Neural crest cell (in vitro differentiated cells): ENCODE measurements around the gene ZCCHC7. TPM values are rescaled to one million over a fixed set of nuclear protein-coding genes. Genes with fewer than 3 reads are reported as not detected.
A peak's percentile ranks its signal among the peaks of the same experiment; 100 is the strongest.
"Not testable (repeated sequence)": the region's sequence is repeated elsewhere in the genome, so short reads cannot be mapped to it uniquely, and the experiment has no call there.

ENCODE experiments used
- DNase-seq: peaks from one replicate; pipeline ENCODE4 v3.0.0; 2021; ENCODE audit warnings: low read depth, mixed read lengths, low spot score
- H3K27ac Mint-ChIP-seq: one replicate; pipeline ENCODE4 v1.8.0; 2021; ENCODE audit warnings: mild to moderate bottlenecking, mixed read lengths; ENCODE audit not compliant: unreplicated experiment
- H3K27me3 Mint-ChIP-seq: 2 replicates; pipeline ENCODE4 v1.8.0; 2021; ENCODE audit warnings: low read depth, mild to moderate bottlenecking, mixed read lengths
- H3K36me3 Mint-ChIP-seq: 2 replicates; pipeline ENCODE4 v1.8.0; 2021; ENCODE audit warnings: low read depth, mild to moderate bottlenecking, mixed read lengths
- H3K4me1 Mint-ChIP-seq: 2 replicates; pipeline ENCODE4 v1.8.0; 2021; ENCODE audit warnings: mixed read lengths
- H3K4me3 Mint-ChIP-seq: one replicate; pipeline ENCODE4 v1.8.0; 2021; ENCODE audit warnings: mild to moderate bottlenecking, mixed read lengths
- H3K9me3 Mint-ChIP-seq: 2 replicates; pipeline ENCODE4 v1.8.0; 2021; ENCODE audit warnings: mixed read lengths
- total RNA-seq: library from RNA; stranded (reverse); gene quantifications from 2 replicates; pipeline ENCODE4 v1.2.1, GENCODE V29; 2021
- TF ChIP-seq, protein P1 (sequence below): fragments of 200-600 bp; sonication (generic); conservative IDR thresholded peaks from 2 replicates; pipeline ENCODE4 v1.5.0; 2021; ENCODE audit warnings: antibody characterized with exemption, mild to moderate bottlenecking

Gene ZCCHC7
- total RNA-seq, 1 donor from 2014 or later = 21.6 TPM

DNA sequence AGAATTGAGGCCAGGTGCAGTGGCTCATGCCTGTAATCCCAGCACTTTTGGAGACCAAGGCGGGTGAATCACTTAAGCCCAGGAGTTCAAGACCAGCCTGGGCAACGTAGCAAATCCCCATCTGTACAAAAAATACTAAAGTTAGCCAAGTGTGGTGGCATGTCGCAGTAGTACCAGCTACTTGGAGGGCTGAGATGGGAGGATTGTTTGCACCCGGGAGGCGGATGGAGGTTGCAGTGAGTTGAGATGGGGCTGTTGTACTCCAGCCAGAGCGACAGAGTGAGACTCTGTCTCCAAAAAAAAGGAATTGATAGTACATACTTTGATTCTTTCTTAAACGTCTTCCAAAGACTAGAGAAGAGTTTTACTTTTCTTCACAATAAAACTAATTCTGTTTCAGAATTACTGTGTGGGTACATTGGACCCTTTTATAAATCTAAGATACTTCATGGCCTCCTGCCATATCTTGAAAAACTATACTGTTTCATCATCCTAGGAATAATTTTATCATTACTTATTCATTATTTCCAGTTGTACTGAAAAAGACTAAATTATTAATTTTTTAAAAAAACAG, 170.1 kb downstream of the ZCCHC7 start:
- H3K4me1 Mint-ChIP-seq = peaks cover 37% of the 10 kb centered on the region
- no peak overlapping the region for H3K4me3 Mint-ChIP-seq
- H3K9me3 Mint-ChIP-seq = no peaks in the 10 kb centered on the region
- no peak for DNase-seq
- H3K27ac Mint-ChIP-seq = no peak overlapping the region
- no peaks in the 10 kb centered on the region for H3K27me3 Mint-ChIP-seq
- peaks cover 3% of the 10 kb centered on the region for H3K36me3 Mint-ChIP-seq
- TF ChIP-seq, protein P1, sequence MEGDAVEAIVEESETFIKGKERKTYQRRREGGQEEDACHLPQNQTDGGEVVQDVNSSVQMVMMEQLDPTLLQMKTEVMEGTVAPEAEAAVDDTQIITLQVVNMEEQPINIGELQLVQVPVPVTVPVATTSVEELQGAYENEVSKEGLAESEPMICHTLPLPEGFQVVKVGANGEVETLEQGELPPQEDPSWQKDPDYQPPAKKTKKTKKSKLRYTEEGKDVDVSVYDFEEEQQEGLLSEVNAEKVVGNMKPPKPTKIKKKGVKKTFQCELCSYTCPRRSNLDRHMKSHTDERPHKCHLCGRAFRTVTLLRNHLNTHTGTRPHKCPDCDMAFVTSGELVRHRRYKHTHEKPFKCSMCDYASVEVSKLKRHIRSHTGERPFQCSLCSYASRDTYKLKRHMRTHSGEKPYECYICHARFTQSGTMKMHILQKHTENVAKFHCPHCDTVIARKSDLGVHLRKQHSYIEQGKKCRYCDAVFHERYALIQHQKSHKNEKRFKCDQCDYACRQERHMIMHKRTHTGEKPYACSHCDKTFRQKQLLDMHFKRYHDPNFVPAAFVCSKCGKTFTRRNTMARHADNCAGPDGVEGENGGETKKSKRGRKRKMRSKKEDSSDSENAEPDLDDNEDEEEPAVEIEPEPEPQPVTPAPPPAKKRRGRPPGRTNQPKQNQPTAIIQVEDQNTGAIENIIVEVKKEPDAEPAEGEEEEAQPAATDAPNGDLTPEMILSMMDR = no peak

DNA sequence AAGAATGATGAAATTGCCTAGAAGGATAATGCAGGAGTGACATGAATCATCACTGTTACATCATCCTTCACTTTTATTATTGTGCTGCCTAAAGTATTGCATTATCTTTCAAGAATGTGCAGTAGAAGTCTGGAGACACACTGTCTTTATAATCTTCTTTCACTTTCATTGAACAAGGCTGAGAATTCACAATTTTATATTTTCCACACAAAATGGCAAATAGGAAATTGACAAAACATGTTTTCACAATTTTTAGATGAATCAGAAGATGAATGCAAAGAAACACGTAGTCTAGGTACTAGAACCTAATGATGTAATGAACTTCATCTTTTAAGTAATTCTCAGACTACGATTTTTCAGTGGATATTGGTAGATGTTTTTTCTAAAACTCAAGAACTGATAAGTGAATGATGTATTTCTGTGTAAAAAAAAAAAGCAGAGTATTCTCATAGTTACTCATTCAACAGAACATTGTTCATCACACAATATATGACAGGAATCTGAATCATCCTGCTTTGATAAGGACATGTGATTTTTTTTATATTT, 170.6 kb downstream of the ZCCHC7 start:
- Mint-ChIP-seq H3K27ac (no peak overlapping the region), H3K27me3 (no peaks in the 10 kb centered on the region), H3K36me3 (peaks cover 3% of the 10 kb centered on the region), H3K9me3 (no peaks in the 10 kb centered on the region), H3K4me3 (no peak overlapping the region), H3K4me1 (peaks cover 42% of the 10 kb centered on the region)
- DNase-seq = no peak
- TF ChIP-seq, protein P1 = no peak

DNA sequence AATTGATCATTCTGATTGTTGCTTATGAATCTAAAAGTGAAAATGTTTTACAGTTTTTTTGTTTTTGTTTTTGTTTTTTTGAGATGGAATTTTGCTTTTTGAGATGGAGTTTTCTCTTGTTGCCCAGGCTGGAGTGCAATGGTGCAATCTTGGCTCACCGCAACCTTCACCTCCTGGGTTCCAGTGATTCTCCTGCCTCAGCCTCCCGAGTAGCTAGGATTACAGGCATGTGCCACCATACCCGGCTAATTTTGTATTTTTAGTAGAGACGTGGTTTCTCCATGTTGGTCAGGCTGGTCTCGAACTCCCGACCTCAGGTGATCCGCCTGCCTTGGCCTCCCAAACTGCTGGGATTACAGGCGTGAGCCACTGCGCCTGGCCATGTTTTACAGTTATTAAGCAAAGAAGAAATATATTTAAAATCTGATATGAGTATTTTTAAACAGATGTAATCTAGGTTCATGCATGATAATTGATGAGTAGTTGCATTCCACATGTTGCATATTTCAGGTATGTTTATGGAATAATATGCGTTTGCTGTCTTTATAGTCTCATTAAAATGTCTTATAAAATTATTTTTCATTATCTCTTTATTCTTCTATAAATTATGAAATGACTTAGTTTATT, 171.4 kb downstream of the ZCCHC7 start:
- H3K9me3 Mint-ChIP-seq, DNase-seq, H3K27me3 Mint-ChIP-seq, H3K4me3 Mint-ChIP-seq, H3K27ac Mint-ChIP-seq, H3K36me3 Mint-ChIP-seq: not testable (repeated sequence)
- H3K4me1 Mint-ChIP-seq = peaks cover 42% of the 10 kb centered on the region

DNA sequence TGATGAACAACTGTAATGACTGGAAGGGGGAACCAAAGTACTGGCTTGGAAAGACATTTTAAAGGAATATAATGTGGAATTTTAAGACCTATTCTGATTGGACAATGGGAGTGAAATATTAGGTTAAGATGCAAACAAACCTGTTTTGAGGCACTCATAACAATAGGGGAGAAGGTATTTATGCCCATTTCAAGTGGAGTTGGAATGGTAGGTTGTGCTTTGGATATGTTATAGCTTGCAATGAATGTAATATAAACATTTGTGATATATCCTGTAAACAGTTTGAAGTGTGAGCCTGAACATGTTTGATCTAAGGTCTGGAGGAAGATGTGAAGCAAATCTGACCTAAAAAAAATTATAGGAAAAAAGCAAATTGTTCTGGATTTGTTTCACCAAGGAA, 172.5 kb downstream of the ZCCHC7 start:
- H3K27ac Mint-ChIP-seq = no peak overlapping the region
- no peak overlapping the region for H3K4me3 Mint-ChIP-seq
- H3K36me3 Mint-ChIP-seq = peaks cover 3% of the 10 kb centered on the region

DNA sequence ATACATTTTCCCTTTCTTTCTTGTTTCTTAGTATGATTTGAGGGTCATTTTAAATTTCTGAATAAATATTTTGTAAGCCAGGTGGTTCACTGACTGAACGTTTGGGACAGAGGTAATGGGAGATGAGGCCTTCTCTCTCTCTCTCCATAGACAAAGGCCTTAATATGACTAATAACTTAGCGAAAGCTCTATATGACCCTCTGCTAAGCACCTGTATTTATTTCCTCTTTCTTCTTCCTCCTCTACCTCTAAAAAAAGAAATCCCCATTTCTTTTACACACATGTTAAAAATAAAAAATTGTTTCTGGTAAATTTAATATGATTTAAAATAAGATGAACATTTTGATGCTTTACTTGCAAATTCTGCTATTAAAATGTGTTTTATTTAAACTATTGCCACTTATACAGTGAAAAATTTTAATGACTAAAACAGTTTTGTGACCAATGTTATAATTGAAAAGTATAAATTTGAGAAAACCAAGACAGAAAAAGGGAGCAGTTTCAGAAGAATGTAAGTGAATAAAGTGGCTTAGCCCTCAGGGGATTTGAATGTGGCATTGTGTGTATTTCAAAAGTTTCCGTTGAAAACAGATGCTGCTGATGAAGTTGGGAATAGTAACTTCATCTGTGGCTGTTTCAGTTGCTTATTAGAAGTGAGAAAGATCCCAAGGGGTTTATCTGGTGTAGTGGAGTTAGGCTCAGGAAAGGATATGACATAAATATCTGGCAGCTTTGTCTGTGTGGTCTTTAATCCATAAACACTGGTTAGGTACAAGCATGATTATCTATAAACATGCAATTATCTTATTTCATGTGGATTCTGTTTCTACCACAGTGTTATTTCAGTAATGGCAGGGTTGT, 173.5 kb downstream of the ZCCHC7 start:
- TF ChIP-seq, protein P1 = no peak
- H3K4me3 Mint-ChIP-seq = peak overlapping the region; percentile 5
- no peaks in the 10 kb centered on the region for H3K27me3 Mint-ChIP-seq
- H3K9me3 Mint-ChIP-seq = no peaks in the 10 kb centered on the region
- peaks cover 31% of the 10 kb centered on the region for H3K4me1 Mint-ChIP-seq
- no peaks in the 10 kb centered on the region for H3K36me3 Mint-ChIP-seq
- peak overlapping the region; percentile 91 for H3K27ac Mint-ChIP-seq
- DNase-seq = no peak

More for the DNA sequence above, 172.5 kb downstream of the ZCCHC7 start:
- no peak for DNase-seq
- Mint-ChIP-seq H3K4me1 (peaks cover 36% of the 10 kb centered on the region), H3K27me3 (no peaks in the 10 kb centered on the region), H3K9me3 (no peaks in the 10 kb centered on the region)
- TF ChIP-seq, protein P1 = no peak
